Nephron progenitor cell (in vitro differentiated cells): ENCODE data around the gene CD4.
"Not testable (repeated sequence)": the region's sequence is repeated elsewhere in the genome, so short reads cannot be mapped to it uniquely, and the experiment has no call there.

Experiments
- DNase-seq: peaks from one replicate; pipeline ENCODE4 v3.0.0; 2021
- H3K27ac Mint-ChIP-seq: 2 replicates; pipeline ENCODE4 v1.8.0; 2021; ENCODE audit warnings: mild to moderate bottlenecking, moderate library complexity, mixed read lengths
- H3K27me3 Mint-ChIP-seq: 2 replicates; pipeline ENCODE4 v1.8.0; 2021; ENCODE audit warnings: mild to moderate bottlenecking, low read depth, mixed read lengths; ENCODE audit not compliant: poor library complexity
- H3K36me3 Mint-ChIP-seq: 2 replicates; pipeline ENCODE4 v1.8.0; 2021; ENCODE audit warnings: low read depth, mixed read lengths
- H3K4me1 Mint-ChIP-seq: 2 replicates; pipeline ENCODE4 v1.8.0; 2021; ENCODE audit warnings: mixed read lengths
- H3K4me3 Mint-ChIP-seq: 2 replicates; pipeline ENCODE4 v1.8.0; 2021; ENCODE audit warnings: mild to moderate bottlenecking, moderate library complexity, mixed read lengths
- H3K9me3 Mint-ChIP-seq: 2 replicates; pipeline ENCODE4 v1.8.0; 2021; ENCODE audit warnings: mild to moderate bottlenecking, moderate library complexity, mixed read lengths
- CTCF ChIP-seq: fragments of 200-600 bp; sonication (generic); IDR thresholded peaks from 2 replicates; pipeline ENCODE4 v1.5.0; 2021; ENCODE audit warnings: antibody characterized with exemption

CD4 gene

GRCh38 chr12:6867413-6868210 is 78.3 kb downstream of the CD4 start, which contains the start of gene TPI1:
Gene TPI1 (plus strand): TSS chr12:6867531. CDS start chr12:6867567, 36 bp downstream.
- Mint-ChIP-seq H3K27me3 (peaks cover 4% of the 10 kb centered on the region), H3K36me3 (peaks cover 57% of the 10 kb centered on the region), H3K4me1 (peaks cover 58% of the 10 kb centered on the region), H3K4me3 (peak within 1 kb of the TSS; percentile 94), H3K9me3 (no peaks in the 10 kb centered on the region), H3K27ac (peak within 1 kb of the TSS; percentile 93)
- peak; percentile 91 for DNase-seq
- no peak for TF ChIP-seq CTCF

DNA sequence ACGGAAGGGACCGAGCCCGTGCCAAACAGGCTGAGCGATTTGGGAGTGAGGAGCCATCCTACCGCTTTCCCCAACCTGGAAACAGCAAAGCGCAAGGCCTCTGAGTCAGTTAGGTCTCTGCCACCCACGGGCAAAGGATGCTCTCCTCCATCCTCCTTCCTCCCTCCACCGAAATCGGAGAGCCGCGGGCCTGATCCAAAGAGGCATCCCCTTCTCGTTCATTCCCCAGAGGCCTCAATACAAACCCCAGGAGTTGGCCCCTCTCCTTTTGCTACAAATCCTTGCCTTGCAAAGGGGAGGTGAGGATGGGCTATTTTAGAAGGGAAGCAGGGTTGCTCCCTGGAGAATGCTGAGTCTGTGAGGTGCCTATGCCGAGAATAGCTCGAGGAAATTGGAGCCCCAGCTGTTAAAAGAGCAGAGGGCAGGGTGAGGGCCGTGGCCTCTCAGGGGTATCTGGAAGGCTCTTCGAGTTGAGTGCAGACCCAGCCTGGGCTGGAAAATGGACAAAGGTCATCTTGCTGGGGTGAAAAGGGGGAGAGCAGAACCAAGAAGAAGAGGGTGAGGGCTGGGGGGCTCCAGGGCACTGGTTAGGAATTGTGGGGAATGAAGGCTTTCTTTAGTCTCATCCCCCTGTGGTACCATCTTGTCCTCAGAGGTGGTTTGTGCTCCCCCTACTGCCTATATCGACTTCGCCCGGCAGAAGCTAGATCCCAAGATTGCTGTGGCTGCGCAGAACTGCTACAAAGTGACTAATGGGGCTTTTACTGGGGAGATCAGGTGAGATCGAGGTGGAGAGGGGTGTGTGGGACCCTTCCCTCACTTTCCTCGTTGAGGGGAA is 79.1 kb downstream of the CD4 start:
- peaks cover 52% of the 10 kb centered on the region for H3K36me3 Mint-ChIP-seq
- no peak for DNase-seq
- peak overlapping the region; percentile 94 for H3K4me3 Mint-ChIP-seq
- no peak for TF ChIP-seq CTCF
- H3K9me3 Mint-ChIP-seq: no peaks in the 10 kb centered on the region
- H3K27ac Mint-ChIP-seq: peak overlapping the region; percentile 93
- H3K4me1 Mint-ChIP-seq: peaks cover 58% of the 10 kb centered on the region
- H3K27me3 Mint-ChIP-seq: peaks cover 4% of the 10 kb centered on the region

DNA sequence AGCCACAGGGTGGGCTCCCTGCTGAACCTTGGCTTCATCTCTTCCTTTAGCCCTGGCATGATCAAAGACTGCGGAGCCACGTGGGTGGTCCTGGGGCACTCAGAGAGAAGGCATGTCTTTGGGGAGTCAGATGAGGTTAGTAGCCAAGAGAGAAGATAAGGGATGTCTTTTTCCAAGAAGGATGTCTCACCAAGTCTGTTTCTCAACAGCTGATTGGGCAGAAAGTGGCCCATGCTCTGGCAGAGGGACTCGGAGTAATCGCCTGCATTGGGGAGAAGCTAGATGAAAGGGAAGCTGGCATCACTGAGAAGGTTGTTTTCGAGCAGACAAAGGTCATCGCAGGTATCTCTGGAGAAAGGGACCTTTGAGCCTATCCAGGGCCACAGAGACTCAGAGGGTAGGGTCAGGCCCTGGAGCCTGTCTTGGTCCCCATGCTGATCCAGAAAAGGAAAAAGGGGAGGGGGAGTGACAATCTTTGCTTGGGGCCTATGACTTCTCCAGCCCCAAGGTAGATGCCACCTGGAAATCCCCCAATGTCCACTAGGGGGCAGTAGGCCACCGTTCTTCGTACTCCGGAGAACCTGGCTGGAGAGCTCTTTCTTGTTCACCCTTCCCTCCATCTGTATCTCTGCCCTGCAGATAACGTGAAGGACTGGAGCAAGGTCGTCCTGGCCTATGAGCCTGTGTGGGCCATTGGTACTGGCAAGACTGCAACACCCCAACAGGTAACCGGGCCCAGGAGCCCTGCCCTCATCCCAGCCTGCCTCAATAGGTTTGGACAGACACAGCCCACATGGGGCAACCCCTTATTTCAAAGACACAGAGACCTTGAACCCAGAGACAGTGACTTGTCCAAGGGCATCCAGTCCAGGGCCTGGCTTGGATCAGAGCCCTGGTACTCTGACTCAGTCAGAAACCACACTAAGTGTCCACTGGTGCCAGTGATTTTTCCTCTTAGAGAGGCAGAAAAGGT is 80.0 kb downstream of the CD4 start:
- H3K4me3 Mint-ChIP-seq: peak overlapping the region; percentile 94
- H3K36me3 Mint-ChIP-seq: peaks cover 45% of the 10 kb centered on the region
- DNase-seq: peak; percentile 91
- H3K27ac Mint-ChIP-seq: peak overlapping the region; percentile 93
- H3K27me3 Mint-ChIP-seq: peaks cover 4% of the 10 kb centered on the region
- TF ChIP-seq CTCF: peak; percentile 94
- peaks cover 63% of the 10 kb centered on the region for H3K4me1 Mint-ChIP-seq
- H3K9me3 Mint-ChIP-seq: no peaks in the 10 kb centered on the region

DNA sequence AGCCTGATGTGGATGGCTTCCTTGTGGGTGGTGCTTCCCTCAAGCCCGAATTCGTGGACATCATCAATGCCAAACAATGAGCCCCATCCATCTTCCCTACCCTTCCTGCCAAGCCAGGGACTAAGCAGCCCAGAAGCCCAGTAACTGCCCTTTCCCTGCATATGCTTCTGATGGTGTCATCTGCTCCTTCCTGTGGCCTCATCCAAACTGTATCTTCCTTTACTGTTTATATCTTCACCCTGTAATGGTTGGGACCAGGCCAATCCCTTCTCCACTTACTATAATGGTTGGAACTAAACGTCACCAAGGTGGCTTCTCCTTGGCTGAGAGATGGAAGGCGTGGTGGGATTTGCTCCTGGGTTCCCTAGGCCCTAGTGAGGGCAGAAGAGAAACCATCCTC is 81.0 kb downstream of the CD4 start:
- Mint-ChIP-seq H3K36me3 (peaks cover 36% of the 10 kb centered on the region), H3K4me3 (peak overlapping the region; percentile 94), H3K4me1 (peaks cover 60% of the 10 kb centered on the region), H3K27ac (peak overlapping the region; percentile 67)
- not testable (repeated sequence) for DNase-seq, H3K9me3 Mint-ChIP-seq, H3K27me3 Mint-ChIP-seq
